Measurements from ENCODE around the gene DHCR24. TPM values are rescaled to one million over a fixed set of nuclear protein-coding genes. Genes with fewer than 3 reads are reported as not detected.
A peak's percentile ranks its signal among the peaks of the same experiment; 100 is the strongest.

DHCR24 gene
- total and polyA plus RNA-seq, 2 of the 13 experiments (the other 11 are each of a cell fraction or from before 2014, with no cell fraction given): 374 to 448 TPM

GRCh38 chr1:54886724-54887664 lies at the start of gene DHCR24 (continued):
- TF ChIP-seq ZNF276 (CRISPR knock-in tag; IDR thresholded peaks at IDR 0.05; ENCODE audit: low read depth): 0 out of 2 replicates have a peak, but pooled peaks have one; percentile 7
- TF ChIP-seq ZNF18 (CRISPR knock-in tag; IDR thresholded peaks at IDR 0.05; ENCODE audit: insufficient replicate concordance): peak; percentile 31
- no peak for TF ChIP-seq ATF6 (CRISPR knock-in tag; conservative IDR thresholded peaks at IDR 0.05)
- TF ChIP-seq MXD1 (CRISPR knock-in tag; IDR thresholded peaks at IDR 0.05): peak; percentile 78
- TF ChIP-seq FOXP1 (IDR thresholded peaks at IDR 0.05): no peak
- no peak for TF ChIP-seq FOXP1 (CRISPR knock-in tag; IDR thresholded peaks at IDR 0.05)
- TF ChIP-seq ZNF713 (CRISPR knock-in tag; IDR thresholded peaks at IDR 0.05): no peak
- TF ChIP-seq ZNF670 (CRISPR knock-in tag; IDR thresholded peaks at IDR 0.05; ENCODE audit: borderline replicate concordance): peak; percentile 88; the same call in 1 of the 2 replicates
- TF ChIP-seq MAFG (CRISPR knock-in tag; IDR thresholded peaks at IDR 0.05): no peak
- peak; percentile 83 for TF ChIP-seq NFKB2 (CRISPR knock-in tag; IDR thresholded peaks at IDR 0.05; ENCODE audit: borderline replicate concordance)
- TF ChIP-seq CBX2 (IDR thresholded peaks at IDR 0.05; ENCODE audit: low read depth, low read length): no peak
- TF ChIP-seq CBX2 (CRISPR knock-in tag; IDR thresholded peaks at IDR 0.05; ENCODE audit: low read depth): no peak
- 0 out of 2 replicates have a peak, but pooled peaks have one; percentile 19 for TF ChIP-seq ETV5 (CRISPR knock-in tag; IDR thresholded peaks at IDR 0.05; ENCODE audit: borderline replicate concordance)
- TF ChIP-seq KMT2B (CRISPR knock-in tag; IDR thresholded peaks at IDR 0.05): no peak
- TF ChIP-seq WIZ (CRISPR knock-in tag; IDR thresholded peaks at IDR 0.05): no peak
- no peak for TF ChIP-seq SP1 (IDR thresholded peaks at IDR 0.05)
- TF ChIP-seq SP1 (CRISPR knock-in tag; IDR thresholded peaks at IDR 0.05): 0 out of 2 replicates have a peak, but pooled peaks have one; percentile 52
- TF ChIP-seq SUZ12 (IDR thresholded peaks at IDR 0.05; ENCODE audit: low read depth, low read length): no peak

All from HepG2 (cell line).